Right hindlimb (tissue), 1 donor: ENCODE measurements around the gene DEPDC5.

ENCODE experiments used
- DNase-seq: peaks from one replicate; pipeline ENCODE4 v3.0.0-alpha.2; 2018

Gene DEPDC5

DNA sequence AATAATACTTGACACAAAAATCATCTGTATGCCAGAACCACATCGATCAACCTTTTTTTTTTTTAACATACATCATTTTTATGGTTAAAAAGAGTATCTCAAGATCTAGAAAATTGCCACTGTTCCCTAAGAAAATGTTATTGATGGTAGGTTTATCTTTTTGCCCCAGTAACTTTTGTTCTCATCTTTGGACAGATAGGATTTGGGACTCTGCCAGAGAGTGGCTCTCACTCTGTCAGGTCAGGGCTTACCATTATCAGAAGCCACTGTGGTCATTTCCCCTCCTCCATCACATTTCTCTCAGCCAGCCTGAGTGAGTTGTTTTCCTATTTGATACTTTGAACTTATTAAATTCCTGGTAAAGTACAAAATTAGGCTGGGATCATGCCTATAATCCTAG, 142.7 kb downstream of the DEPDC5 start:
- no peak for DNase-seq

- DNase-seq, result no peak
These were observed 144.3 kb downstream of the DEPDC5 start for GRCh38 chr22:31897842-31898805.

DNA sequence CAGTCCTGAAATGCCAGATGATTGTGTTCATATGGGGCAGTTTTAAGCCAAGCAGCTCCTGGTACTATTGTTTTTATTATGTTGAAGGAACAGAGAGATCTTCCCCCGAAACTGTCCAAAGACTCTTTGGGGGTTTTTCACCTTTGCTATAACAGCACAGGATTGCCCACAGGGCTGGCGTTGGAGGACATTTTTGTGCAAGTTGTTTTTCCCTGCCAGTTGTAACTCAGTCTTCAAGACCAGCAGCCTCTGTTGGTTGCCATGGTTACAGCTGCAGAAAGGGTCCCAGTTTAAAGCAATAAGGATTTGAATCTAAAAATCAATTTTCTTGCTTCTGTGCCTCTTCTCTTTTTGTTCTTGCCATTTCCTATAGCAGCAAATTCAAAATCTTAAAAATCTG, 145.1 kb downstream of the DEPDC5 start:
- no peak for DNase-seq

DNA sequence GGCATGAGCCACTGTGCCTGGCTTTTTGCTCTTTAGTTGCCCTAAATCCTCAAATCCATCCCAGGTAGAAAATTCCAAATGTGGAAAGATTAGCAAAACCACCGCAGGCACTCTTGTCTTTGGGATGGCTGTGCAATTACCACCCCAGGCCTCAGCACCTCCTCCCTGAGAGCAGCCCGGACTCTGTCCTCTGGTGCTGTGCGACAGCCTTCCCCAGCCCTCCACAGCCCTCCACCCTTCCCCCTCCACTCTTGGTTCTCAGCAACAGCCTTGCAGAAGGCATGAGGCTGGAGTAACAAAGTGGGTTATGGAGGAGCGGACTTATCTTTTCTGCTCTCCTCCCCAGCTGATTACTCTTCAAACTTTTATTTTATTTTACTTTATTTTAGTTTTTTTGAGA, 145.8 kb downstream of the DEPDC5 start:
- no peak for DNase-seq

- no peak for DNase-seq
These were observed 147.7 kb downstream of the DEPDC5 start for GRCh38 chr22:31901388-31902137.

GRCh38 chr22:31904651-31905050, 150.8 kb downstream of the DEPDC5 start:
- no peak for DNase-seq

DNA sequence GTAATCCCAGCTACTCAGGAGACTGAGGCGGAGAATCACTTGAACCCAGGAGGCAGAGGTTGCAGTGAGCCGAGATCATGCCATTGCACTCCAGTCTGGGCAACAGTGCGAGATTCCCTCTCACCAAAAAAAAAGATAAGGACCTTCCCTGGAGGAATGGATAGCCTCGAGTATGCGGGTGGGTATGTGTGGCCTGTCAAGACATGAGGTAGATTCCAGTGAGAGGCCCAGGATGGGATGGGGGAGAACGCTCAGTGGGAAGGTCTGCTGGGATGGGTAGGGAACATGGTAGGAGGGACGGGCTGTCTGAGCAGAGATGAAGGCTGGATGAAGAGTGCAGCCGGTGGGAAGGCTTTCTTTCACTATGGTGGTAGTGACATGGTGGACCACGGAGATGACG, 151.5 kb downstream of the DEPDC5 start:
- no peak for DNase-seq

DNA sequence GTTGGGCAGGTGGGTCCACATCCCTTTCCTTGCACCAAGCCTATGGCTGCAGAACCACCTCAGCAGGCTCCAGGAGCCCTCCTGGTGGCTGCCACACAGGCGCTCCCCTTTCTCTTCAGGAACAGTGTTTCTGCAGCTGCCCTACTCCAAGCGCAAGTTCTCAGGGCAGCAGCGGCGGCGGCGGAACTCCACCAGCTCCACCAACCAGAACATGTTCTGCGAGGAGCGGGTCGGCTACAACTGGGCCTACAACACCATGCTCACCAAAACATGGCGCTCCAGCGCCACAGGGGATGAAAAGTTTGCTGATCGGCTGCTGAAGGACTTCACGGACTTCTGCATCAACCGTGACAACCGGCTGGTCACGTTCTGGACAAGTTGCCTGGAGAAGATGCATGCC, 152.3 kb downstream of the DEPDC5 start:
- no peak for DNase-seq

- DNase-seq, result no peak
These were observed 152.8 kb downstream of the DEPDC5 start for GRCh38 chr22:31906569-31906968.

DNA sequence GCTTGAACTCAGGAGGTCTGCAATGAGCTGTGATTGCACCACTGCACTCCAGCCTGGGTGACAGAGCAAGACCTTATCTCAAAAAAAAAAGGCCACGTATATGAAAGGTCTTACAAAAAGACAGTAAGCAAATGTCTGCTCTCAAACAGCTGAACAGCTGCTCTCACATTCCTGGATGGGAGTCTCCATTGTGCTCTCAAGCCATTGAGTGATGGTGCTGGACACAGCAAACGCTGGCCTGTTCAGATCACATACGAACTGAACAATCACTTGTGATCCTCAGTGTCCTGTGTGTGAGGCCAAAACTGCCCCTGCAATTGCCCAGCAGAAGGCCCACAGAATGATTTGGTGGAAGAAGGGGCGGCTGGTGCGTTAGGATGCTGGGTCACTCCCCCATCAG, 156.2 kb downstream of the DEPDC5 start:
- DNase-seq, result no peak

DNA sequence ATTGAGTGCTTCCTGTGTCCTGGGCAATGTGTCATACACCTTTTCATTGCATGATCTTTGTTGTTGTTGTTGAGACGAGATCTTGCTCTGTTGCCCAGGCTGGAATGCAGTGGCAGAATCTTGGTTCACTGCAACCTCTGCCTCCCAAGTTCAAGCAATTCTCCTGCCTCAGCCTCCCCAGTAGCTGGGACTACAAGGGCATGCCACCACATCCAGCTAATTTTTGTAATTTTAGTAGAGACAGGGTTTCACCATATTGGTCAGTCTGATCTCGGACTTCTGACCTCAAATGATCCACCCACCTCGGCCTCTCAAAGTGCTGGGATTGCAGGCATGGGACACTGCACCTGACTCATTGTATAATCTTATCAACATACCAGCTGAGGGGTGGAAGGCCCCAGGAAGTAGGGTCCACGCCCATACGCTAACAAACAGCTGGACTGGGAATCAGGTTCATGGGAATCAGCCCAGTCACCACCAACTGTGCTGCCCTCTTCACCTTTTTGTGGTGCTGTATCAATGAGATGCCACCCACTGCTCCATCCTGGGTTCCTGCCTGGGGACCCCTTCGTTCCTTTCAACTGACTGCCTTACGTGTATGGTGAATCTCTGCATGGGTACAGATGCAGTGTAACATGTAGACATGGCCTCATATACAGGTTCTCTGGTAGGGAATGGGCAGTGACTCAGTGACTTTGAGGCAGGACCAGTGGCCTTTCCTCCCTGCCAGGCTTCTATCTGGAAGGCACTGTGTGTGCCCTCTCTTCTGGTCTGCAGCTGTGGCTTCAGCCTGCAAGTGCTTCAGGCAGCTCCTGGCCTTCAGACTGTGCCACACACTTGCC, 158.0 kb downstream of the DEPDC5 start:
- no peak for DNase-seq

- DNase-seq, result no peak
These were observed 158.6 kb downstream of the DEPDC5 start for GRCh38 chr22:31912407-31912743.

- DNase-seq, result no peak
These were observed 161.8 kb downstream of the DEPDC5 start for GRCh38 chr22:31915586-31915985.

DNA sequence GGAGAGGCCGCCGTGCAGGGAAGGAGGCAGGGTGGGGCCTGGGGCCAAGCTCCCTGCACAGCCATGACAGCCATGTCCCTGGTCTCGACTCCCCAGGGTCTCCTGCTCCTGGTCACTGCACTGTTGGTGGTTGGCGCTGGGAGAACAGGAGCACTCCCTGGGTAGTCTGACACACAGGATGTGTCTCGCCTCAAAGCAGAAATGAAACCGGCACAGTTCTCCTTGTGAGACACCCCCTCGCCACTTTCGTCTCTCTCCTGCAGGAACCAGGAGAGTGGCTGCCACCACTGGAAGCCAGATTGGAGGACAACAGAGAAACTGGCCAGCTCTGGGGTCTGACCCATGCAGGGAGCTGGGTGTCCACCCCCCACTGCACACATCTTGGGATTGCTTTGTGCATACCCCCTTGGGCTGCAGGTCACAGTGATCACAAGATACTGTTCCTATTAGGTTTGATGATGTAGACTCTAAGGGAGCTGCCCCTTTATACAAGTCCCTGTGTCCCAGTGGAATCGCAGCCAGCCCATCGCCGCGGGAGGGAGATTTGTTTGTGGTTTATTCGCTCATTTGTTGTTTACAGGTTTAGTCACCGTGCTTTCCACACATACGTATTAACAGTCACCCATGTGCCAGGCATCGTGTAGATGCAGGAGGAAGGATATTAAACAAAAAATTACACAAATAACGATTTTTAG, 163.6 kb downstream of the DEPDC5 start:
- no peak for DNase-seq

GRCh38 chr22:31919730-31920129, 165.9 kb downstream of the DEPDC5 start:
- DNase-seq, result no peak

- no peak for DNase-seq
These were observed 166.5 kb downstream of the DEPDC5 start for GRCh38 chr22:31920306-31920705.

GRCh38 chr22:31921106-31921505, 167.3 kb downstream of the DEPDC5 start:
- DNase-seq, result no peak

DNA sequence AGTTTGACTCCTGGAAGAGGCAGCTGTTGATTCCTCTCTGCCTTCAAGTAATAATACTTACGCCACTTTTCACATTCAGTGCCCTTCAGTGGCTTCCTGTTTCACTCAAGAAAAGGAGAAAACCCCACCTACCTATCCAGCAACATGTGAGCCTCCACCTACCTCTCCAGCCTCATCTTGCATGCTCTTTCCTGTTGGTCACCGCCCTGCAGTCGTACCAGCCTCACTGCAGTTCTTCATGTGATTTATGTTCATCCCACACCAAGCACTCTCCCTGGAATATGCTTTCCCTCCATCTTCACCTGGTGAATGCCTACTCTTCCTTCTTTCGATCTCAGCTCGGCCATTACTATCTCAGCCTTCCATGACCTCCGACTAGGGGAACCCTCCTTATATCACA, 168.7 kb downstream of the DEPDC5 start:
- DNase-seq, result no peak

GRCh38 chr22:31923136-31923535, 169.3 kb downstream of the DEPDC5 start:
- no peak for DNase-seq

- no peak for DNase-seq
These were observed 169.9 kb downstream of the DEPDC5 start for GRCh38 chr22:31923747-31924146.

- no peak for DNase-seq
These were observed 171.2 kb downstream of the DEPDC5 start for GRCh38 chr22:31925056-31925455.

DNA sequence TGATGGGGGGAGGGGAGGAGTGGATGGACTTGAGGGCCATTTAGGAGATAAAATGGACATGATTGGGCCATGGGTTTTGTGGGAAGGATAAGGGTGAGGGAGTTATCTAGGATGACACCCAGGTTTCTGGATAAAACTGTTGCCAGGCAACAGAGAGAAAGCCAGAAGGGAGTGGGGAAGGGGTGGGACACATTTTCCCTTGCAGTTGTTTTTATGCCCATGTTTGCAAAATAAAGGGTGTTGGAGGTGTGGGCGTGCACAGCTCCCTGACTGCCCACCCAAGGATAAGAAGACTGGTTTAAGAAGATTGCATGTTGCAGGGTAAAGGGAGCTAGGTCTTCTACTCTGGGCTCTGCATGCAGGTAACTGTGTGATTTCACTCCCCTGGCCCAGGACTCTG, 172.2 kb downstream of the DEPDC5 start:
- no peak for DNase-seq

DNA sequence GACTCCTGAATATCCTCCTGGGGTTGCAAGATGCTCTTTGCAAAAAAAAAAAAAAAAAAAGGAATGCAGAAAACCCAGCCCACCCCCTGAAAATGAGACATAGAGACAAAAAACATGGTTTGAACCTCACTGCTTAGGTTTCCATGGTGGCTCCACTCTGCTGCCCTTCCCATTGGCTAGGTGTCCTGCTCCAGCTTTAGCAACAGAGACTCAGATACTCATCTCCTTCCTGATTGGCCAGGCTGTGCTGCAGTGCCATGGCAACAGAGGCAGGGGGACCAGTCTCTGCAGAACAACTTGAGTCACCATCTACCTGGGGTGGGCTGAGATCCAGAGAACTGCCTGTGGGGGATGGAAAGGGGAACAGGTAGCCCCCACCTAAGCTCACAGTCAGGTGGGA, 173.2 kb downstream of the DEPDC5 start:
- no peak for DNase-seq
